GM12874 (cell line): ENCODE measurements around the gene SEPTIN10.

ENCODE experiments used
- TF ChIP-seq, protein P1 (sequence below): IDR thresholded peaks from 2 replicates; pipeline ENCODE4 v1.5.1; 2011; ENCODE audit warnings: low read depth, mild to moderate bottlenecking, control low read depth, low read length, moderate library complexity; ENCODE audit not compliant: insufficient read depth

SEPTIN10 gene

DNA sequence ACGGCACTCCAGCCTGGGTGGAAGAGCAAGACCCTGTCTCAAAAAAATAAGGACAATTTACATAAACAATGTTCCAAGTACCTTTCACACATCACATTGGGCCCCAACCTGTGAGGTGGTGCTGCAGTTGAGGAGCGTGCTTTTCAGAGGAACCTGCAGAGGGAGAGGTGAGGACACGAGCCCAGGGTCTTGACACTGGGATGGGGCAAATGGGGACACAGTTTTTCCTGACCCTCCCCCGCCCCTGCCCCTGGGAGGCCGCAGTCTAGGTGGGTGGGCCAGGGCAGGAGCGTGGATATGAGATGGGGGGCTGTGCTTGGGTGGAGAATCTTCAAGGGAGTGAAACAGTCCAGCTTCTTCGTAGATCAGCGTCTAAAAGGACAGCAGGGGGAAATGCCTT, 112.9 kb downstream of the SEPTIN10 start:
- TF ChIP-seq, protein P1, sequence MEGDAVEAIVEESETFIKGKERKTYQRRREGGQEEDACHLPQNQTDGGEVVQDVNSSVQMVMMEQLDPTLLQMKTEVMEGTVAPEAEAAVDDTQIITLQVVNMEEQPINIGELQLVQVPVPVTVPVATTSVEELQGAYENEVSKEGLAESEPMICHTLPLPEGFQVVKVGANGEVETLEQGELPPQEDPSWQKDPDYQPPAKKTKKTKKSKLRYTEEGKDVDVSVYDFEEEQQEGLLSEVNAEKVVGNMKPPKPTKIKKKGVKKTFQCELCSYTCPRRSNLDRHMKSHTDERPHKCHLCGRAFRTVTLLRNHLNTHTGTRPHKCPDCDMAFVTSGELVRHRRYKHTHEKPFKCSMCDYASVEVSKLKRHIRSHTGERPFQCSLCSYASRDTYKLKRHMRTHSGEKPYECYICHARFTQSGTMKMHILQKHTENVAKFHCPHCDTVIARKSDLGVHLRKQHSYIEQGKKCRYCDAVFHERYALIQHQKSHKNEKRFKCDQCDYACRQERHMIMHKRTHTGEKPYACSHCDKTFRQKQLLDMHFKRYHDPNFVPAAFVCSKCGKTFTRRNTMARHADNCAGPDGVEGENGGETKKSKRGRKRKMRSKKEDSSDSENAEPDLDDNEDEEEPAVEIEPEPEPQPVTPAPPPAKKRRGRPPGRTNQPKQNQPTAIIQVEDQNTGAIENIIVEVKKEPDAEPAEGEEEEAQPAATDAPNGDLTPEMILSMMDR, result no peak

DNA sequence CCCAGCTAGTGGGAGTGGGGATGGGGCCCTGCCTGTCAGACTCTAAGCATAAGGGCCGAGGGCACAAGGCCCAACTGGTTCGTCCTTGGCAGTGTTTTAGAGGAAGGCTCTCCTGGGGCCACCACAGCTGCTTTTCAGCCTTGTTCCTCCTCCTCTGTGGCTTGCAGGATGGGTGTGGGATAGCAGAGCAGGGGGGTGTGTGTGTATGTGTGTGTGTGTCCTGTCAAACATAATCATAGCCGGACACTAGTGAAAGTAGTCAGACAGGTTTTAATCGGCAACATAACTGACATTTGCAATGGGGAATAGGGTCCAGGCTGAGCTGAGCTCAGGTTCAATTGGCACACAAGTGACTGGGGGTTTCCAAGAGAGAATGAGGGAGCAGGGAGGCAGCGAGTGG, 114.2 kb downstream of the SEPTIN10 start:
- TF ChIP-seq, protein P1, result no peak

DNA sequence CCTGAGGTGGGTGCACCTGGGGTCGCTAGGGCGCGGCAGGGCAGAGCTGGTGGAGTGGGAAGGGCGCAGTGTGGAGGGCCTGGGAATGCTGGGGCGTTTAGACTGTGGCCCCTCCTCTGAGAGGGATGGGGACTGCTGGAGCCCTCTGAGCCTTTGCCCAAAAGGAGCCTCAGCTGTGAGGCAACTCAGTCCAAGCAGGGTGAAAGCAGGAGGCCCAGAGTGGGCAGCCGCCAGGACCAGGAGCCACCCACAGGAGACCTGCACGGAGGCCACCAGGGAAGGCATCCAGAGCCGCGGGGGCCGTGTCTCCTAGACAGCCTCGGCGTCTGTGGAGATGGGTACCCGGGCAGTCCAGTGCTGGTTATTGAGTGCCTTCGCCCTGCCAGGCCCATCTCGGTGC, 114.9 kb downstream of the SEPTIN10 start:
- TF ChIP-seq, protein P1, result no peak

DNA sequence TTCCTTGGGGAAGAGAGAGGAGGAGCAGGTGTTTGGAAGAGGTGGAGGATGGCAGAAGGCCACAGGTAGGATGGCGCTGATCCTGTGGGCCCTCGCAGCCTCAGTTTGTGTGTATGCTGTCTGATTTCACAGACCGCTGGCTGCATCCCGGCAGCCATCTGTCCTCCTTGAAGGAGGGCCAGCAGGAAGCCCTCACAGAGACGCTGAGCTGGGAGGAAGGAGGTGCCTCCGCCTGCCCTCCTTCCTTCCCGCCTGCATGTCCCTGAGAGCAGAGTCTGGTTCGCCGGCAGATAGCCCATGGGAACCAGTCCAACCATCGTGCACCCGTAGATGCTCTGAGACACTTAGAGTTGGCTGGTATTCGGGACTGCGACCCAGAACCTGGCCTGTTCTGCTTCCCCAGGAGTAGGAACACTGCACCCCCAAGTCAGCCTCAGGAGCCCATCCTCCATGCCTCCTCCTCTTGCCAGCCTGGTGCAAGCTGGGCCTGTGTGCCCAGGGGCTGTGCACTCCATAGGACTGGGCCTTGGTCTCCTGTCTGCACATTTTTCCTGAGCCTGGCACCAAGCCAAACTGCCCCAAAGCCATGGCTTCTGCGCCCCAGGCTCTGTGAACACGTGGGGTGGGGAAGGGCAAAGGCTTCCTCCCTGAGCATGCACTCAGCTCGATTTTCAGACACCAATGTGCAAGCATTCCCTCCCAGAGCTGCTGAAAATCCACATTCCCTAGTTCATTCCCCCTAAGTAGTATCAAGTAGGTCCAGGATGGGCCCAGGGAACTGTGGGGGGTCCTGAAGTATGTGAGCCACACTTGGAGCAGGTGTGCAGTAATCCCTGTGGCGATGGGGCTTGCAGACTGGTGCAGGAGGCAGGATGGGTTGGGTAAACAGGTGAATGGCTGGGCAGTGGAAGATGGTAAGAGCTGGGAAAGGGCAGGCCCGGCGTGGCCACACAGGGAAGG, 115.6 kb downstream of the SEPTIN10 start:
- TF ChIP-seq, protein P1, result no peak

DNA sequence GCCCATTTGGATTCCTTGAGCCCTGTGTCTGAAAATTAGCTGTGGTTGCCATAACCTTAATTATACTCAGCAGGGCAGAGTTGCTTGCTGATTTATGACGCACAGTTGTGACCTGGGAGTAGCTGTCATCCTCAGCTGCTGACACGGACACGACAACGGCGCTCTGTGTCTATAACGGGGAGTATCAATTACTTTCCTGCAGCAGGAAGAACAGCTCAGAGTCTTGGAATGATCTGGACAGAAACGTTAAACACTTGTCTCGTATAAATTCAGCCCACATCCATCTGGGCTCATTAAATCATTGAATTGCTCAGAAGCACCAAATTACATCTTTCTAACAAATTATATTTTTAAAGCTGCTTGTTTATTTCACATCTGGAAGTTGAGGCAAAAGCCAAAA, 116.3 kb downstream of the SEPTIN10 start:
- TF ChIP-seq, protein P1, result no peak

DNA sequence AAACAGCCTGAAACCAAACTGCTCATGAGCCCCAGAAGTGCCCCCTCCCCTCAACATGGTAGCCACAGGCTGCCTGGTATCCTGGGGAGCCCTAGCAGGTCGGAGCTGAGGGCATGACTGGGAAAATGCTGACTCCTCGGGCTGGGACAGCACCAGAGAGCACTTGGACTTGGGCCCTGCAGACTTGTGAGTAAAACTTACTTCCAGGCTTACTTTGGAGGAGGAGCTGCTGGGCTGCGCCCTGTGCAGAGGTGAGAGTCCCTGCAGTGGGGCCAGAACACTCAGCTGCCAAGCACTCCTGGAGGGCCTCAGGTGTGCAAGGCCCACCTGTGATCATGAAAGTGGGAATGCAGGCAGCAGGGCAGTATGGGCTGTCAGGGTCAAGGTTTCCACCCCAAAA, 119.4 kb downstream of the SEPTIN10 start:
- TF ChIP-seq, protein P1, result no peak

DNA sequence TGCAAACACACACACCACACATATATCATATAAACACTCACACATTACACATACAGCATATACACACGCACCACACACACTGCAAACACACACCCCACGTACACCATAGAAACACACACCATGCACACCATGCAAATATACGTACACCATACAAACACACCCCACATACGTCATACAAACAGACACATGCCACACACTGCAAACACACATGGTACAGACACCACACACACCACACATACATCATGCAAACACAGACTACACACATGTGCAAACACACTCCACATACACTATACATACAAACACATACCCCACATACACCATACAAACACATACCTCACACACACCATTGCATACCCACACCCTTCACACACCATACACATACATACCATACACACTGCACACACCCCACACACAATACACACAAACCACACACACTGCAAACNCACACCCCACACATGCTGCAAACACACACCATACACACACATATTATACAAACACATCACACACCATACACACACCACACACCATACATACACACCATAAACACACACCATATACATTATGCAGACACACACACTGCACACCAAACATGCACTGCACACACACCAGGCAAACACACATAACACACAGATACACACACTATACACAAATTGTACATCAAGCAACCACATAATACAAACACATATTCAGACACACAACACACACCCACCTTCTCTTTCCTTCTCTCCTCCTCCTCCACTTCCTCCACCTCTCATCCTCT, 120.4 kb downstream of the SEPTIN10 start:
- TF ChIP-seq, protein P1, result no peak
